ENCODE results near the gene MAPKAP1. TPM values are rescaled to one million over a fixed set of nuclear protein-coding genes. Genes with fewer than 3 reads are reported as not detected.

MAPKAP1 gene
- total RNA-seq, 1 donor from 2014 or later, result 62.9 TPM

GRCh38 chr9:125427556-125427955 lies 279.5 kb downstream of the MAPKAP1 start:
- peak overlapping the region; percentile 72 for H3K27ac Mint-ChIP-seq
- H3K36me3 Mint-ChIP-seq, result no peaks in the 10 kb centered on the region
- peaks cover 37% of the 10 kb centered on the region for H3K4me1 Mint-ChIP-seq
- H3K9me3 Mint-ChIP-seq, result no peaks in the 10 kb centered on the region
- TF ChIP-seq CTCF (IDR thresholded peaks at IDR 0.05; ENCODE audit: unreplicated experiment), result no peak
- no peak overlapping the region for H3K4me3 Mint-ChIP-seq
- H3K27me3 Mint-ChIP-seq (ENCODE audit: low read depth), result no peaks in the 10 kb centered on the region
- DNase-seq (ENCODE audit: low spot score in 2 of 2, unreplicated experiment in 2 of 2), result no peak

GRCh38 chr9:125426926-125427325 lies 280.1 kb downstream of the MAPKAP1 start:
- DNase-seq (ENCODE audit: low spot score in 2 of 2, unreplicated experiment in 2 of 2), result no peak
- no peaks in the 10 kb centered on the region for H3K9me3 Mint-ChIP-seq
- TF ChIP-seq CTCF (IDR thresholded peaks at IDR 0.05; ENCODE audit: unreplicated experiment), result no peak
- H3K27ac Mint-ChIP-seq, result peak overlapping the region; percentile 72
- peaks cover 34% of the 10 kb centered on the region for H3K4me1 Mint-ChIP-seq
- H3K36me3 Mint-ChIP-seq, result no peaks in the 10 kb centered on the region
- H3K4me3 Mint-ChIP-seq, result no peak overlapping the region
- H3K27me3 Mint-ChIP-seq (ENCODE audit: low read depth), result no peaks in the 10 kb centered on the region

DNA sequence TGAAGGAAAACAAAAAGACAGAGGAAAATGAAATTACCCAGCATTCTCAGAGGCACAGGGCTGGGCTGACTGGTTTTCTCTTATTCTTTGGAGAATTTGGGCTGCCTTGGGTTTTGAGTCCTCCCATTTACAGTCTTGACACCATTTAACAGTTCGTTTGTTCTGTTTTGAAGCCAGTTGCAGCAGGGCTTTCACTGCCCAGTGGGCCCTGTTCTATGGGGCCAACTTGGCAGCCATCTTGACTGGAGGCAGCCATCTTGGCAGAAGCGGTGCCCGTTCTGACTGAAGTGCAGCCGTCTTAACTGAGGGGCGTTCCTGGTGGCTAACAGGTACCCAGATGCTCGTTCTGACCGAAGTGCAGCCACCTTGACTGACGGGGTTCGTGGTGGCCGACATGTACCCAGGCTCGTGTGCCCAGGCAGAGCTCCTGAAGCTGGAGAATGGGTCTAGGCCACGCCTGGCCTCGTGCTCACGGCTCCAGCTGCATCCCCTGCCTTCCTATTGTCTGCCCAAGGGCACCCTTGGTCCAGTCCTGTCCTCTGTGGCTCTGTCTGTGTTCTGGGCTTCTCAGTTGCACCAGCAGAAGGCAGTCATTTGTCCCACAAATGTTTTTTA lies 281.0 kb downstream of the MAPKAP1 start:
- peak overlapping the region; percentile 87 for H3K27ac Mint-ChIP-seq
- no peak for DNase-seq (ENCODE audit: low spot score in 2 of 2, unreplicated experiment in 2 of 2)
- no peaks in the 10 kb centered on the region for H3K36me3 Mint-ChIP-seq
- peaks cover 32% of the 10 kb centered on the region for H3K4me1 Mint-ChIP-seq
- H3K9me3 Mint-ChIP-seq, result no peaks in the 10 kb centered on the region
- TF ChIP-seq CTCF (IDR thresholded peaks at IDR 0.05; ENCODE audit: unreplicated experiment), result no peak
- no peaks in the 10 kb centered on the region for H3K27me3 Mint-ChIP-seq (ENCODE audit: low read depth)
- no peak overlapping the region for H3K4me3 Mint-ChIP-seq

- Mint-ChIP-seq H3K36me3 (no peaks in the 10 kb centered on the region), H3K4me3 (peak overlapping the region; percentile 17), H3K27me3 (ENCODE audit: low read depth) (no peaks in the 10 kb centered on the region), H3K4me1 (peaks cover 29% of the 10 kb centered on the region), H3K9me3 (no peaks in the 10 kb centered on the region), H3K27ac (peak overlapping the region; percentile 87)
- no peak for DNase-seq (ENCODE audit: low spot score in 2 of 2, unreplicated experiment in 2 of 2)
- no peak for TF ChIP-seq CTCF (IDR thresholded peaks at IDR 0.05; ENCODE audit: unreplicated experiment)
Observed at GRCh38 chr9:125425170-125425897, 281.7 kb downstream of the MAPKAP1 start.

GRCh38 chr9:125423964-125424363 lies 283.0 kb downstream of the MAPKAP1 start:
- DNase-seq (ENCODE audit: low spot score in 2 of 2, unreplicated experiment in 2 of 2), result no peak
- Mint-ChIP-seq H3K4me1 (peaks cover 27% of the 10 kb centered on the region), H3K27ac (no peak overlapping the region), H3K4me3 (no peak overlapping the region), H3K36me3 (no peaks in the 10 kb centered on the region), H3K9me3 (no peaks in the 10 kb centered on the region), H3K27me3 (ENCODE audit: low read depth) (no peaks in the 10 kb centered on the region)
- TF ChIP-seq CTCF (IDR thresholded peaks at IDR 0.05; ENCODE audit: unreplicated experiment), result no peak
